HEK293 (cell line): Measurements from ENCODE around the gene BTRC.

ENCODE experiments used
- CTCF ChIA-PET: fragments of 350-600 bp; formaldehyde crosslinking; extraction: SDS; loops from one replicate; lab custom pipeline; 2021; ENCODE audit warnings: antibody characterized with exemption; lab: Yijun Ruan, JAX
- POLR2A ChIA-PET: fragments of 300-600 bp; formaldehyde crosslinking; extraction: SDS; loops from one replicate; lab custom pipeline; 2020; ENCODE audit warnings: antibody characterized with exemption, inconsistent platforms; lab: Yijun Ruan, JAX
- H3K27ac ChIP-seq: fragments of 200-500 bp; sonication (Bioruptor generic); 2 replicates; pipeline ENCODE4 v1.5.1; 2014; ENCODE audit warnings: low read depth, low read length, control low read depth, inconsistent platforms; ENCODE audit errors: extremely low read depth
- H3K36me3 ChIP-seq, 2 experiments: fragments of 200-500 bp in 1 of 2; sonication (Bioruptor generic) in 1 of 2; 1 replicate in 1 of 2; 2 replicates in 1 of 2; pipeline ENCODE4 v1.5.1; 2014 to 2017; ENCODE audit warnings: inconsistent platforms in 2 of 2, low read length in 2 of 2; ENCODE audit not compliant: control insufficient read depth in 2 of 2, insufficient read depth in 1 of 2
- H3K4me1 ChIP-seq: fragments of 200-500 bp; sonication (Bioruptor generic); 2 replicates; pipeline ENCODE4 v1.5.1; 2014; ENCODE audit warnings: mild to moderate bottlenecking, low read length, inconsistent platforms; ENCODE audit not compliant: control insufficient read depth, insufficient read depth
- H3K4me3 ChIP-seq: 2 replicates; pipeline ENCODE4 v1.5.1; 2011; ENCODE audit warnings: low read depth, mild to moderate bottlenecking, control low read depth, low read length, moderate library complexity
- H3K9me3 ChIP-seq: fragments of 200-500 bp; sonication (Bioruptor generic); 2 replicates; pipeline ENCODE4 v1.5.1; 2014; ENCODE audit warnings: low read depth, low read length, inconsistent platforms; ENCODE audit not compliant: control insufficient read depth, insufficient read depth
- PRDM2 ChIP-seq: fragments of 450-650 bp; formaldehyde crosslinking; IDR thresholded peaks from 2 replicates; pipeline ENCODE4 v1.5.1; 2016; ENCODE audit warnings: missing biosample characterization, missing genetic modification characterization, borderline replicate concordance
- REPIN1 ChIP-seq: fragments of 450-650 bp; formaldehyde crosslinking; IDR thresholded peaks from 2 replicates; pipeline ENCODE4 v1.5.1; 2017; ENCODE audit warnings: missing biosample characterization, missing genetic modification characterization, low read depth
- ZBTB1 ChIP-seq: fragments of 450-650 bp; formaldehyde crosslinking; IDR thresholded peaks from 2 replicates; pipeline ENCODE4 v1.5.1; 2016; ENCODE audit warnings: missing biosample characterization, missing genetic modification characterization
- ZNF112 ChIP-seq: fragments of 450-650 bp; formaldehyde crosslinking; IDR thresholded peaks from 2 replicates; pipeline ENCODE4 v1.5.0; 2017; ENCODE audit warnings: missing biosample characterization, missing genetic modification characterization
- ZNF202 ChIP-seq: fragments of 450-650 bp; formaldehyde crosslinking; IDR thresholded peaks from 2 replicates; pipeline ENCODE4 v1.5.1; 2016; ENCODE audit warnings: missing biosample characterization, missing genetic modification characterization, borderline replicate concordance
- ZNF248 ChIP-seq: fragments of 450-650 bp; formaldehyde crosslinking; IDR thresholded peaks from 2 replicates; pipeline ENCODE4 v1.5.1; 2017; ENCODE audit warnings: missing biosample characterization, missing genetic modification characterization
- ZNF335 ChIP-seq: fragments of 450-650 bp; formaldehyde crosslinking; conservative IDR thresholded peaks from 2 replicates; pipeline ENCODE4 v1.5.1; 2016; ENCODE audit warnings: missing biosample characterization, missing genetic modification characterization
- ZNF501 ChIP-seq: fragments of 450-650 bp; formaldehyde crosslinking; IDR thresholded peaks from 2 replicates; pipeline ENCODE4 v1.5.1; 2016; ENCODE audit warnings: missing biosample characterization, missing genetic modification characterization
- ZNF513 ChIP-seq: fragments of 450-650 bp; IDR thresholded peaks from 2 replicates; pipeline ENCODE4 v1.5.1; 2018; ENCODE audit warnings: missing biosample characterization, missing genetic modification characterization
- ZNF514 ChIP-seq: fragments of 450-650 bp; formaldehyde crosslinking; IDR thresholded peaks from 2 replicates; pipeline ENCODE4 v1.5.1; 2016; ENCODE audit warnings: missing biosample characterization, missing genetic modification characterization
- ZNF548 ChIP-seq: fragments of 450-650 bp; formaldehyde crosslinking; IDR thresholded peaks from 2 replicates; pipeline ENCODE4 v1.5.1; 2016; ENCODE audit warnings: missing biosample characterization, missing genetic modification characterization
- ZNF561 ChIP-seq: fragments of 450-650 bp; IDR thresholded peaks from 2 replicates; pipeline ENCODE4 v1.5.1; 2018; ENCODE audit warnings: missing biosample characterization, missing genetic modification characterization, borderline replicate concordance
- ZNF571 ChIP-seq: fragments of 450-650 bp; formaldehyde crosslinking; IDR thresholded peaks from 2 replicates; pipeline ENCODE4 v1.5.0; 2017; ENCODE audit warnings: missing biosample characterization, missing genetic modification characterization
- ZNF621 ChIP-seq: fragments of 450-650 bp; formaldehyde crosslinking; IDR thresholded peaks from 2 replicates; pipeline ENCODE4 v1.5.1; 2017; ENCODE audit warnings: missing biosample characterization, missing genetic modification characterization
- ZNF747 ChIP-seq: fragments of 450-650 bp; formaldehyde crosslinking; IDR thresholded peaks from 2 replicates; pipeline ENCODE4 v1.5.1; 2016; ENCODE audit warnings: missing biosample characterization, missing genetic modification characterization
- ZNF837 ChIP-seq: fragments of 450-650 bp; formaldehyde crosslinking; IDR thresholded peaks from 2 replicates; pipeline ENCODE4 v1.5.1; 2016; ENCODE audit warnings: missing biosample characterization, missing genetic modification characterization
- TF ChIP-seq, protein P1 (sequence below): fragments of 450-650 bp; formaldehyde crosslinking; IDR thresholded peaks from 2 replicates; pipeline ENCODE4 v1.5.1; 2016; ENCODE audit warnings: missing biosample characterization, missing genetic modification characterization
- TF ChIP-seq, protein P2 (sequence below): fragments of 450-650 bp; formaldehyde crosslinking; IDR thresholded peaks from 2 replicates; pipeline ENCODE4 v1.5.1; 2016; ENCODE audit warnings: missing biosample characterization, missing genetic modification characterization
- TF ChIP-seq, protein P3 (sequence below): fragments of 450-650 bp; formaldehyde crosslinking; IDR thresholded peaks from 2 replicates; pipeline ENCODE4 v1.5.1; 2016; ENCODE audit warnings: missing biosample characterization, missing genetic modification characterization

The BTRC gene

GRCh38 chr10:101330231-101330630, 23.7 kb upstream of the BTRC start:
- Histone ChIP-seq H3K4me3 (no peak overlapping the region), H3K27ac (no peak overlapping the region), H3K4me1 (no peaks in the 10 kb centered on the region), H3K9me3 (no peaks in the 10 kb centered on the region), H3K36me3 (no peaks in the 10 kb centered on the region)
- TF ChIP-seq ZNF501 (tag by site-specific recombination) = no peak
- TF ChIP-seq REPIN1 (tag by site-specific recombination) = no peak
- TF ChIP-seq, protein P1, sequence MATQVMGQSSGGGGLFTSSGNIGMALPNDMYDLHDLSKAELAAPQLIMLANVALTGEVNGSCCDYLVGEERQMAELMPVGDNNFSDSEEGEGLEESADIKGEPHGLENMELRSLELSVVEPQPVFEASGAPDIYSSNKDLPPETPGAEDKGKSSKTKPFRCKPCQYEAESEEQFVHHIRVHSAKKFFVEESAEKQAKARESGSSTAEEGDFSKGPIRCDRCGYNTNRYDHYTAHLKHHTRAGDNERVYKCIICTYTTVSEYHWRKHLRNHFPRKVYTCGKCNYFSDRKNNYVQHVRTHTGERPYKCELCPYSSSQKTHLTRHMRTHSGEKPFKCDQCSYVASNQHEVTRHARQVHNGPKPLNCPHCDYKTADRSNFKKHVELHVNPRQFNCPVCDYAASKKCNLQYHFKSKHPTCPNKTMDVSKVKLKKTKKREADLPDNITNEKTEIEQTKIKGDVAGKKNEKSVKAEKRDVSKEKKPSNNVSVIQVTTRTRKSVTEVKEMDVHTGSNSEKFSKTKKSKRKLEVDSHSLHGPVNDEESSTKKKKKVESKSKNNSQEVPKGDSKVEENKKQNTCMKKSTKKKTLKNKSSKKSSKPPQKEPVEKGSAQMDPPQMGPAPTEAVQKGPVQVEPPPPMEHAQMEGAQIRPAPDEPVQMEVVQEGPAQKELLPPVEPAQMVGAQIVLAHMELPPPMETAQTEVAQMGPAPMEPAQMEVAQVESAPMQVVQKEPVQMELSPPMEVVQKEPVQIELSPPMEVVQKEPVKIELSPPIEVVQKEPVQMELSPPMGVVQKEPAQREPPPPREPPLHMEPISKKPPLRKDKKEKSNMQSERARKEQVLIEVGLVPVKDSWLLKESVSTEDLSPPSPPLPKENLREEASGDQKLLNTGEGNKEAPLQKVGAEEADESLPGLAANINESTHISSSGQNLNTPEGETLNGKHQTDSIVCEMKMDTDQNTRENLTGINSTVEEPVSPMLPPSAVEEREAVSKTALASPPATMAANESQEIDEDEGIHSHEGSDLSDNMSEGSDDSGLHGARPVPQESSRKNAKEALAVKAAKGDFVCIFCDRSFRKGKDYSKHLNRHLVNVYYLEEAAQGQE (tag by site-specific recombination) = no peak
- no peak for TF ChIP-seq ZNF621 (tag by site-specific recombination)
- TF ChIP-seq ZNF513 = no peak
- TF ChIP-seq ZBTB1 (tag by site-specific recombination) = no peak
- no peak for TF ChIP-seq ZNF561
- no peak for TF ChIP-seq ZNF514 (tag by site-specific recombination)
- TF ChIP-seq ZNF548 (tag by site-specific recombination) = no peak
- TF ChIP-seq, protein P2, sequence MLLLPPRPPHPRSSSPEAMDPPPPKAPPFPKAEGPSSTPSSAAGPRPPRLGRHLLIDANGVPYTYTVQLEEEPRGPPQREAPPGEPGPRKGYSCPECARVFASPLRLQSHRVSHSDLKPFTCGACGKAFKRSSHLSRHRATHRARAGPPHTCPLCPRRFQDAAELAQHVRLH (tag by site-specific recombination) = no peak
- TF ChIP-seq ZNF335 (tag by site-specific recombination) = no peak
- TF ChIP-seq ZNF112 (tag by site-specific recombination) = no peak
- no peak for TF ChIP-seq ZNF837 (tag by site-specific recombination)
- no peak for TF ChIP-seq ZNF747 (tag by site-specific recombination)
- no peak for TF ChIP-seq ZNF248
- TF ChIP-seq ZNF571 (tag by site-specific recombination) = no peak
- TF ChIP-seq ZNF202 = no peak
- TF ChIP-seq, protein P3, sequence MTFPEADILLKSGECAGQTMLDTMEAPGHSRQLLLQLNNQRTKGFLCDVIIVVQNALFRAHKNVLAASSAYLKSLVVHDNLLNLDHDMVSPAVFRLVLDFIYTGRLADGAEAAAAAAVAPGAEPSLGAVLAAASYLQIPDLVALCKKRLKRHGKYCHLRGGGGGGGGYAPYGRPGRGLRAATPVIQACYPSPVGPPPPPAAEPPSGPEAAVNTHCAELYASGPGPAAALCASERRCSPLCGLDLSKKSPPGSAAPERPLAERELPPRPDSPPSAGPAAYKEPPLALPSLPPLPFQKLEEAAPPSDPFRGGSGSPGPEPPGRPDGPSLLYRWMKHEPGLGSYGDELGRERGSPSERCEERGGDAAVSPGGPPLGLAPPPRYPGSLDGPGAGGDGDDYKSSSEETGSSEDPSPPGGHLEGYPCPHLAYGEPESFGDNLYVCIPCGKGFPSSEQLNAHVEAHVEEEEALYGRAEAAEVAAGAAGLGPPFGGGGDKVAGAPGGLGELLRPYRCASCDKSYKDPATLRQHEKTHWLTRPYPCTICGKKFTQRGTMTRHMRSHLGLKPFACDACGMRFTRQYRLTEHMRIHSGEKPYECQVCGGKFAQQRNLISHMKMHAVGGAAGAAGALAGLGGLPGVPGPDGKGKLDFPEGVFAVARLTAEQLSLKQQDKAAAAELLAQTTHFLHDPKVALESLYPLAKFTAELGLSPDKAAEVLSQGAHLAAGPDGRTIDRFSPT (tag by site-specific recombination) = no peak
- TF ChIP-seq PRDM2 = no peak
- POLR2A ChIA-PET = no interaction called here
- CTCF ChIA-PET = interaction anchor here (1.1 kb wide), 2 partner anchors 42 to 116 kb away, joined by 3 to 7 read pairs; no protein-coding TSS in a partner anchor
